ENCODE results near the gene DGKH. TPM values are rescaled to one million over a fixed set of nuclear protein-coding genes. Genes with fewer than 3 reads are reported as not detected.

The DGKH gene
- total RNA-seq, 1 experiment from 2014 or later, result 22.8 TPM

GRCh38 chr13:42007844-42008243 is 40.6 kb upstream of the DGKH start:
- POLR2A ChIA-PET, result no interaction called here

GRCh38 chr13:42009057-42009456 is 39.4 kb upstream of the DGKH start:
- Histone ChIP-seq H3K36me3 (ENCODE audit: control insufficient read depth, insufficient read depth, low read length) (no peaks in the 10 kb centered on the region), H3K4me1 (ENCODE audit: control insufficient read depth, insufficient read depth, low read length) (no peaks in the 10 kb centered on the region), H3K27ac (ENCODE audit: low read length) (no peak overlapping the region), H3K27me3 (ENCODE audit: control insufficient read depth, insufficient read depth, low read length) (no peaks in the 10 kb centered on the region), H3K4me3 (ENCODE audit: low read depth in 2 of 2, low read length in 2 of 2) (no peak overlapping the region), H3K9me3 (ENCODE audit: control insufficient read depth, insufficient read depth, low read depth, low read length) (no peaks in the 10 kb centered on the region)
- ATAC-seq (no peak), DNase-seq (ENCODE audit: low read depth, low spot score) (no peak)
- TF ChIP-seq REST (IDR thresholded peaks at IDR 0.05; ENCODE audit: insufficient read depth in 1 of 2, low read depth in 2 of 2, low read length in 1 of 2), result no peak
- no peak for TF ChIP-seq TCF7L2 (IDR thresholded peaks at IDR 0.05; ENCODE audit: low read depth, low read length)
- TF ChIP-seq POLR2AphosphoS5 (IDR thresholded peaks at IDR 0.05; ENCODE audit: low read depth, low read length), result no peak
- TF ChIP-seq SIN3A (IDR thresholded peaks at IDR 0.05; ENCODE audit: borderline replicate concordance, insufficient read depth, low read depth, low read length), result no peak
- no peak for TF ChIP-seq CTCF (IDR thresholded peaks at IDR 0.05)
- POLR2A ChIA-PET, result no interaction called here
- CTCF ChIA-PET, result no interaction called here
- intact Hi-C loops (cut with micrococcal nuclease; ENCODE audit: unreplicated experiment) (no loop called here), in situ Hi-C loops (cut with HindIII; ENCODE audit: low pct_unique_long_range_greater_than_20kb, low sequenced_read_pairs) (no loop called here)
- no TSS peak for BruUV-seq (replicated peaks)

More at GRCh38 chr13:42007844-42008243, 40.6 kb upstream of the DGKH start:
- no peak overlapping the region for H3K4me3 ChIP-seq (ENCODE audit: low read depth in 2 of 2, low read length in 2 of 2)
- intact Hi-C loops (cut with micrococcal nuclease; ENCODE audit: unreplicated experiment) (no loop called here), in situ Hi-C loops (cut with HindIII; ENCODE audit: low pct_unique_long_range_greater_than_20kb, low sequenced_read_pairs) (no loop called here)
- H3K4me1 ChIP-seq (ENCODE audit: control insufficient read depth, insufficient read depth, low read length), result no peaks in the 10 kb centered on the region
- no peaks in the 10 kb centered on the region for H3K27me3 ChIP-seq (ENCODE audit: control insufficient read depth, insufficient read depth, low read length)
- no peaks in the 10 kb centered on the region for H3K36me3 ChIP-seq (ENCODE audit: control insufficient read depth, insufficient read depth, low read length)
- CTCF ChIA-PET, result no interaction called here
- TF ChIP-seq POLR2AphosphoS5 (IDR thresholded peaks at IDR 0.05; ENCODE audit: low read depth, low read length) (no peak), TCF7L2 (IDR thresholded peaks at IDR 0.05; ENCODE audit: low read depth, low read length) (no peak), CTCF (IDR thresholded peaks at IDR 0.05) (no peak), REST (IDR thresholded peaks at IDR 0.05; ENCODE audit: insufficient read depth in 1 of 2, low read depth in 2 of 2, low read length in 1 of 2) (no peak), SIN3A (IDR thresholded peaks at IDR 0.05; ENCODE audit: borderline replicate concordance, insufficient read depth, low read depth, low read length) (no peak)
- ATAC-seq, result no peak
- no peaks in the 10 kb centered on the region for H3K9me3 ChIP-seq (ENCODE audit: control insufficient read depth, insufficient read depth, low read depth, low read length)
- DNase-seq (ENCODE audit: low read depth, low spot score), result no peak
- no TSS peak for BruUV-seq (replicated peaks)
- no peak overlapping the region for H3K27ac ChIP-seq (ENCODE audit: low read length)
